SIG-M5 (cell line): Measurements from ENCODE around the gene GAB2.
"Not testable (repeated sequence)": the region's sequence is repeated elsewhere in the genome, so short reads cannot be mapped to it uniquely, and the experiment has no call there.

Experiments used
- DNase-seq: peaks from one replicate; lab custom pipeline; 2025; lab: John Stamatoyannopoulos, UW

Gene GAB2

GRCh38 chr11:78313181-78313795, 104.3 kb downstream of the GAB2 start:
- DNase-seq: no peak

- no peak for DNase-seq
Measured at GRCh38 chr11:78312712-78313111, 104.9 kb downstream of the GAB2 start.

- no peak for DNase-seq
Measured at GRCh38 chr11:78311702-78312371, 105.8 kb downstream of the GAB2 start.

- no peak for DNase-seq
Measured at GRCh38 chr11:78310500-78310909, 107.1 kb downstream of the GAB2 start.

- no peak for DNase-seq
Measured at GRCh38 chr11:78304201-78304600, 113.4 kb downstream of the GAB2 start.

GRCh38 chr11:78300108-78300839, 117.3 kb downstream of the GAB2 start:
- DNase-seq: no peak

GRCh38 chr11:78299000-78299710, 118.5 kb downstream of the GAB2 start:
- DNase-seq: no peak

- DNase-seq: no peak
Measured at GRCh38 chr11:78298291-78298771, 119.3 kb downstream of the GAB2 start.

GRCh38 chr11:78295991-78296930, 121.4 kb downstream of the GAB2 start:
- DNase-seq: no peak

GRCh38 chr11:78295347-78295746, 122.3 kb downstream of the GAB2 start:
- DNase-seq: no peak

GRCh38 chr11:78294100-78294499, 123.5 kb downstream of the GAB2 start:
- DNase-seq: not testable (repeated sequence)

- DNase-seq: no peak
Measured at GRCh38 chr11:78293536-78293935, 124.1 kb downstream of the GAB2 start.

- DNase-seq: peak; percentile 93
Measured at GRCh38 chr11:78292109-78292803, 125.4 kb downstream of the GAB2 start.

GRCh38 chr11:78291503-78292108, 126.0 kb downstream of the GAB2 start:
- no peak for DNase-seq

- peak; percentile 99 for DNase-seq
Measured at GRCh38 chr11:78290293-78291176, 127.1 kb downstream of the GAB2 start.

- peak; percentile 1 for DNase-seq
Measured at GRCh38 chr11:78289552-78290292, 127.9 kb downstream of the GAB2 start.

- no peak for DNase-seq
Measured at GRCh38 chr11:78284260-78284659, 133.4 kb downstream of the GAB2 start.

- DNase-seq: no peak
Measured at GRCh38 chr11:78282821-78283220, 134.8 kb downstream of the GAB2 start.
